SK-N-SH (cell line): Measurements from ENCODE around the gene PPIP5K2. TPM values are rescaled to one million over a fixed set of nuclear protein-coding genes. Genes with fewer than 3 reads are reported as not detected.

Source experiments
- polyA plus RNA-seq, 3 experiments: library from polyadenylated mRNA; depleted of rRNA; stranded (reverse); fragments of >200 nt; gene quantifications; 2 replicates each; pipeline ENCODE4 v1.2.3, GENCODE V29; 2012

The PPIP5K2 gene
- polyA plus RNA-seq, 1 of the 3 experiments (the other 2 are of a cell fraction) = 18.2 TPM

Other genes starting within 250 kb of the PPIP5K2 start
- 1.3 and 1.6 TPM in 2 replicates for gene GIN1, start 163 bp upstream of the PPIP5K2 start, polyA plus RNA-seq (2012; rRNA removed)
- gene MACIR, start 138.5 kb downstream of the PPIP5K2 start, polyA plus RNA-seq (2012; rRNA removed) = 24.7 and 36.3 TPM in 2 replicates